GM10248 (cell line): Measurements from ENCODE around the gene CDX1.
A peak's percentile ranks its signal among the peaks of the same experiment; 100 is the strongest.

Source experiments
- CTCF ChIA-PET: fragments of 300-600 bp; sonication (Branson Sonifier 250); formaldehyde crosslinking; extraction: SDS; loops from one replicate; lab custom pipeline; 2021; ENCODE audit warnings: antibody characterized with exemption; lab: Yijun Ruan, JAX
- POLR2A ChIA-PET: fragments of 350-650 bp; sonication (Branson Sonifier 250); formaldehyde crosslinking; extraction: SDS; loops from one replicate; lab custom pipeline; 2020; ENCODE audit warnings: antibody characterized with exemption; lab: Yijun Ruan, JAX
- DNase-seq: peaks from one replicate; pipeline ENCODE4 v3.0.0; 2012; ENCODE audit errors: extremely low spot score
- CTCF ChIP-seq: IDR thresholded peaks from 2 replicates; pipeline ENCODE4 v1.5.1; 2012; ENCODE audit warnings: mild to moderate bottlenecking, low read depth; ENCODE audit errors: extremely low read depth, missing control alignments, control extremely low read depth

CDX1 gene

GRCh38 chr5:150120617-150121447 is 45.7 kb upstream of the CDX1 start:
- no peak for TF ChIP-seq CTCF
- CTCF ChIA-PET: interaction anchor here (1.1 to 4.4 kb wide), 6 partner anchors 9 to 227 kb away, joined by 4 to 19 read pairs (median 6); no protein-coding TSS in a partner anchor
- no peak for DNase-seq
- POLR2A ChIA-PET: no interaction called here

DNA sequence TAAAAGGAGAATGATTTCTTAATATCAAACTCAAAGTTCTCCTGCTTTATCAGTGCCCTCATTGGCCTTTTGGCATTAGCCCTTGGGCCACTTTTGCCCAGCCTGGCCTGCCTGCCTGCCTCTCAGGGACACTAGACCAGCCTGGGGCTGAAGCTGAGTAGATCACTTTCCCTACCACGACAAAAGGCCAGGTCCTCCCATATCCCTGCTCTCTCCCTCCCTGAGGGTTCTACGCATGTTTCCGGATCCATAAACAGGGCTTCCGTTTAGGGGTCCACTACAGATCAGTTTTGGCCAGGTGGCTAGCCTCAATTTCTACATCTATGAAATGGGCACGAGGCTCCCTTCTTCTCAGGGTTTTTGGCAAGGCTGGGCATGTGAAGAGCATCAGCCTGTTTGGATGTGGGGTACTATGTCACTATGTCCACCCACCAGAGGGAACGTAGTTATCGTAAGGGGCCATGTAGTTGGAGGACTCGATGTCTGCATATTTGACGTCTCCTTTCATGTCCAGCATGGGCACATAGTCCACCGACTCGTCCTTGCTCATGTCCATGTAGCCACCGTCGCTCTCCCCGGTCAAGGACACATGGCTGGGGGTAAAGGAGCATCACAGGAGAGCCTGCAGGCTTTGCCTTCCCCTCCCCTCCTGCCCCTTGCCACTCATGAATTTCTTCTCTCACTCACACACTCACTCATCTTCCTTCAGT is 45.0 kb upstream of the CDX1 start:
- CTCF ChIA-PET: interaction anchor here (0.7 to 4.4 kb wide), 13 partner anchors 9 to 261 kb away, joined by 3 to 20 read pairs (median 4); no protein-coding TSS in a partner anchor
- no peak for TF ChIP-seq CTCF
- POLR2A ChIA-PET: no interaction called here
- no peak for DNase-seq

DNA sequence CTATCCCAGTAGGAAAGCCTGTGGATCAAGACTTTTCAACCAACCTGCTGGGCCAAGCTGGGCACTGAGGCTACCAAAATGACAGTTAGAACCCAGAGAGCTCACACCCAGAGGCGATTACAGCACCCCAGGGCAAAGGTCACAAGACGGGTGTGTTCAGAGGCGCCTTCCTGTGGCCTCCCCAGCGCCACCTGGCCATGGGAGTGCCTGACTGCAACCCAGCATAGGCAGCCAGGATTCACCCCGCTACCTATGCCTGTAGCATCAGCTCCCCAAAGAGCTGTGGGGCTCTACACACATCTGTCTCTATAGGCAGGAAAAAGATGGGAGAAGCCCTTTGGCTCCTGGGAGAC is 44.4 kb upstream of the CDX1 start:
- ChIA-PET POLR2A (no interaction called here), CTCF (interaction anchor here (0.7 to 4.4 kb wide), 12 partner anchors 8 to 261 kb away, joined by 3 to 20 read pairs (median 4); no protein-coding TSS in a partner anchor)
- peak; percentile 66 for TF ChIP-seq CTCF
- DNase-seq: peak; percentile 84

DNA sequence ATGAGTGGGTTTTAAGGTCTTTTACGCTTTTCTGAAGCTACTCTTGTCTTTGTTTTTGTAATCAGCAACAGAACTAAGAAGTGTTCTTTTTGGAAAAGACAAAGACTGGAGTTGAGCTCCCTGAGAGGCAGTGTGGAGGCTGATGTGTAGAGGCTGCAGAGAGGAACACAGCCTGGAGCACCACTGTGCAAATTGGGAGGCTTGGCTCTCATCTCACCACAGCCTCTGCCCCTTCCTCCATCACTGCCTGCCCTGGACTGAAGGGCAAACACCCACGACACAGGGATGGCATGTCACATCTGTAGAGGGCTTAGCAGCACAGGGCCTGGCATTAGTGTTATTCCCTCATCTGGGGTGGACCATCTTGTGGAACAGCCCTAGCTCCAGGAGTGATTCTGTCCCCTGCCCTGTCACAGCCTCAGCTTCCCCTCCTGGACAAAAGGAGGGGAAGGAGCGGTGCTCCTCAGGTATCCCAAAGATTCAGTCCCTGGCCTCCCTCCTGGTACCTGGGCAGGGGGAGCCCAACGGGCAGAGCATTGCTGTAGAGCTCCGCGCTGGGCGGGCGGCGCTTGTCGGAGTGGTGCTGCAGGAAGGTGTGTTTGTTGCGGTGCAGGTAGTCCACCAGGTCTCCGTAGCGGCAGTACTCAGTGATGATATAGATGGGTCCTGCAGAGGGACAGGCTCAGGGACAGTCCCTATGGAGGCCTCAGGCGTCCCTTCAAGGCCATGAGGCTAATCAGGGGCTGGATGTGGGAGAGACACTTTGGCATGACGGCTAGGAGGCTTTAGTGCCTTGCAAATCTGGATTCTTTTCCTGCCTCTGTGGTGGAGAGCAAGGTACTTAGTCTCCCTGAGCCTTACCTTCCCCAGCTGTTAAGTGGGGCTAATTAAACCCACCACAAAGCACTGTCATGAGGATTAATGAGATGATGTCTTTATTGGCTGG is 43.8 kb upstream of the CDX1 start:
- ChIA-PET POLR2A (no interaction called here), CTCF (interaction anchor here (1.0 to 4.4 kb wide), 13 partner anchors 8 to 262 kb away, joined by 3 to 20 read pairs (median 4); no protein-coding TSS in a partner anchor)
- no peak for DNase-seq
- TF ChIP-seq CTCF: no peak

DNA sequence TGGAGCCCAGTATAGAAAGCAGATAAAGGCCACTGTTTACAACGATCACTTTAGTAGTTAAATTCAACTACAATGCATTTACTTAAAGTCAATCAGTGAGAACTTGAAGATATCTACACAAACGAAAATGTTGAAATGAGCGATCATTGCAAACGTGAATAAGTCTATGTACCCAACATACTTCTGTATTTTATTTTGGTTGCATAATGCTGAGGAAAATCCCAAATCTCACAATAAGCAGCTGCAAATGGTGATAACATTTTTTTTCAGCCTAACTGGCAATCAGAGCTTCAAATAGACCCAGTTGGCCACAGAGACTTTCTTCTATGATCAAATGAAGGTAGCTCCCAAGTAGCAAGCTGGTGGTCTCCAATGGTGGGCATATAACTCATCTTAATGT is 43.0 kb upstream of the CDX1 start:
- TF ChIP-seq CTCF: no peak
- ChIA-PET POLR2A (no interaction called here), CTCF (interaction anchor here (1.0 to 2.6 kb wide), 5 partner anchors 11 to 107 kb away, joined by 3 to 20 read pairs (median 5); no protein-coding TSS in a partner anchor)
- no peak for DNase-seq
